Measurements from ENCODE around the gene PLET1.
A peak's percentile ranks its signal among the peaks of the same experiment; 100 is the strongest.

PLET1 gene

DNA sequence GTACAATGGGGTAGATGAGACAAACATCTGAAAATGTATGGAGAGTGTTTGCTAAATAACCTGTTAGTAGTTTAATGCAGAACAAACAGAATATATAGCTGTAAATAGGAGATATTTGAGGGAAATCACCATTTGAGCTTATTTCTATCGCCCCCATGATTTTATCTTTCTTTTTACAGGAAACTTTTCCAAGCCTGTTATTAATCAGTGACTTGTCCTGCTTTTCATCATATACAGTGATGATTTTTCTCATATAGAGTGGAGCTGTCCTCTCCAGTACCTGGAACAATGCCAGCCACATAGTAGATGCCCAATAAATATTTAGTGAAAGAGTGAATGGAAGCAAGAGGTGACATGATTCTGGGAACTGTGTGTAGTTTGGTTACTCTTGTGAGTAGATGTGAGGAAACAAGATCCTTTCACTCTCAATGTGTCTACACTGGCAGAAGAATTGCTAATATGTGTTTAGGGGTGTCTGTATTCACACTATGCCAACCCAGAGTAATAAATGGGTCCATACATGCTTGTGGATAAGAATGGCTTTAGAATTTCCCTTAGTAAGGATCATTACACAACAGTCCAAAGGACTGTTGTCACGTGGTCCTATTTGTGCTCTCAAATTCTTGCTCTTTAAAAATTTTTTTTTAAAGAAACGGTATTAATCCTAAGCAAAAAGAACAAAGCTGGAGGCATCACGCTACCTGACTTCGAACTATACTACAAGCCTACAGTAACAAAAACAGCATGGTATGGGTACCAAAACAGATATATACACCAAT lies 36.7 kb downstream of the PLET1 start:
- ATAC-seq (replicated peaks), result no peak
- peaks cover 15 to 24% of the 10 kb centered on the region in 2 donors for H3K4me1 Mint-ChIP-seq

DNA sequence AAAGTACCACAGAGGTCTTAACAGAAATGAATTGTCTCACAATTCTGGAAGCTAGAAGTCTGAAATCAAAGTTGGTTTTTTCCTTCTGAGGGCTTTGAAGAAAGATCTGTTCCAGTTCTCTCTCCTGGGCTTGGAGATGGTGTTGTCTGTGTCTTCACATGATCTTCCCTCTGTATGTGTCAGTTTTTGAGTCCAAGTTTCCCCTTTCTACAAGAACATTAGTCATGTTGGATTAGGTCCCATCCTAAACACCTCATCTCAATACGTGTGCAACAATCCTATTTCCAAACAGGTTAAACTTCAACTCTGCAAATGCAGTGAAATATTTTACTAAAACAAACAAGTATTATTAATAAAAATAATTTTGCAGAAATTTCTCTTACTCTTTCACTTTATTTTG lies 37.5 kb downstream of the PLET1 start:
- Mint-ChIP-seq H3K4me3 (no peak overlapping the region), H3K36me3 (peaks cover under 1 to 2% of the 10 kb centered on the region in 2 donors), H3K4me1 (peaks cover 14 to 18% of the 10 kb centered on the region in 2 donors), H3K27ac (peak overlapping the region; percentile 22), H3K27me3 (no peaks in the 10 kb centered on the region), H3K9me3 (no peaks in the 10 kb centered on the region)
- ATAC-seq (replicated peaks) (no peak), DNase-seq (no peak)

More for the DNA sequence above, 36.7 kb downstream of the PLET1 start:
- peaks cover 6 to 10% of the 10 kb centered on the region in 2 donors for H3K36me3 Mint-ChIP-seq
- H3K27me3 Mint-ChIP-seq, result no peaks in the 10 kb centered on the region
- H3K9me3 Mint-ChIP-seq, result no peaks in the 10 kb centered on the region
- H3K27ac Mint-ChIP-seq, result no peak overlapping the region
- no peak for DNase-seq
- no peak overlapping the region for H3K4me3 Mint-ChIP-seq

DNA sequence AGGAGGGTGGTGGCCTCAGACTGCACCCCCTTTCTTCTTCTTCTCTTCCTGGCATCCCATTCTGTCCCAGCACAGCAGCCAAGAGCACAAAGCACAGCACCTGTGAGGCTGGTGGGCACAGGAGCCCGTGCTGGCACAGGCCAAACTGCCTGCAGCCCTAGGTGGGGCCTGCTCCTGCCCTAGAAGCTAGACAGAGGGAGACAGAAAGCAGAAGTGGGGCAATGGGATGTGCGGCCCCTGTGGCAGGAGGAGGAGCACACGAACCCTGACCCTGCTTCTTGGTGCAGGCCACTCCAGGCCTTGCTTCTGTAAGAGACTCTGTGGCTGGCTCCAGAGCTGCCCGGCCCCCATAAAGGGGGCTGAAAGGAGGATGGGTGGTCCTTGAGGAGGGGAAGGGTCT lies 38.4 kb downstream of the PLET1 start:
- ATAC-seq (replicated peaks) (no peak), DNase-seq (no peak)
- Mint-ChIP-seq H3K4me1 (peaks cover 10% of the 10 kb centered on the region in 2 donors), H3K4me3 (no peak overlapping the region), H3K9me3 (no peaks in the 10 kb centered on the region), H3K27me3 (no peaks in the 10 kb centered on the region), H3K36me3 (no peaks in the 10 kb centered on the region), H3K27ac (no peak overlapping the region)

GRCh38 chr11:112221274-112221835 lies 39.3 kb downstream of the PLET1 start:
- no peak for ATAC-seq (replicated peaks)
- H3K27me3 Mint-ChIP-seq, result no peaks in the 10 kb centered on the region
- no peak for DNase-seq
- H3K27ac Mint-ChIP-seq, result no peak overlapping the region
- H3K4me1 Mint-ChIP-seq, result peaks cover 5 to 6% of the 10 kb centered on the region in 2 donors
- H3K4me3 Mint-ChIP-seq, result no peak overlapping the region
- no peaks in the 10 kb centered on the region for H3K9me3 Mint-ChIP-seq
- H3K36me3 Mint-ChIP-seq, result no peaks in the 10 kb centered on the region

DNA sequence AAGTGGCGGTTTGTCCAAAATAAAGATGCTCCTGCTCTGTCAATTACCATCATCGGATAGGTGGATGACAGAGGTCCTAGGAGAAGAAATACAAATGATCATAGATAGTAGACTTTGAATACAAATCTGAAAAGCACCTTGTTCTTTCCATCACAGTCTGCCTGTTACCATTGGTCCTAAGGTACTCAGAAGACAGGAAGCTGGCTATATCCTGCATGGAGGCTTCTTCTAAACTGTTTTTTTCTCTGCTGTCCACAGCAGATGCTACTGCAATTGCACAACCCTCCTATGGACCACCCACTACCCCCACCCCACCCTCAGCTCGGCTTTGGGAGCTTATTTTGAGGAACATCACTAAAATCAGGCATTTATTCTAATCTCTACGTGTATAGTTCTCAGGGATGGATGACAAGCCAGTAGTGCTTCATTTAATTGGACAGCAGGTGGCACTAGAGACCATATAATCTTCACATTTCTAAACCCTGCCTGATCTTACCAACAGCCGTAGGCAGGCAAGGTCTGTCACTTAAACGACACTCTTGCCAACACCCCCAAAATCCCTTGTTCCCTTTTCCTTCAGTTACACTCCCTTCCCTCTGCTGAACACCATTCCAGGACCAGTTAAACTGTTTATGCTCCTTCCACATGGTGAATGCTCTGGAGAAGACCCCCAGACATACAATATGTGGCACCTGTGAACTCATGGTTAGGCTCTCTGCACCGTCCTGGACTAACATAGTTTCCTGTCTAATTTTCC lies 41.0 kb downstream of the PLET1 start:
- H3K4me1 Mint-ChIP-seq, result peaks cover 5 to 6% of the 10 kb centered on the region in 2 donors
- no peak overlapping the region for H3K27ac Mint-ChIP-seq
- H3K4me3 Mint-ChIP-seq, result no peak overlapping the region
- DNase-seq, result peak; percentile 32
- no peaks in the 10 kb centered on the region for H3K27me3 Mint-ChIP-seq
- ATAC-seq (replicated peaks), result peak; percentile 98 to 100
- H3K9me3 Mint-ChIP-seq, result no peaks in the 10 kb centered on the region
- H3K36me3 Mint-ChIP-seq, result no peaks in the 10 kb centered on the region

DNA sequence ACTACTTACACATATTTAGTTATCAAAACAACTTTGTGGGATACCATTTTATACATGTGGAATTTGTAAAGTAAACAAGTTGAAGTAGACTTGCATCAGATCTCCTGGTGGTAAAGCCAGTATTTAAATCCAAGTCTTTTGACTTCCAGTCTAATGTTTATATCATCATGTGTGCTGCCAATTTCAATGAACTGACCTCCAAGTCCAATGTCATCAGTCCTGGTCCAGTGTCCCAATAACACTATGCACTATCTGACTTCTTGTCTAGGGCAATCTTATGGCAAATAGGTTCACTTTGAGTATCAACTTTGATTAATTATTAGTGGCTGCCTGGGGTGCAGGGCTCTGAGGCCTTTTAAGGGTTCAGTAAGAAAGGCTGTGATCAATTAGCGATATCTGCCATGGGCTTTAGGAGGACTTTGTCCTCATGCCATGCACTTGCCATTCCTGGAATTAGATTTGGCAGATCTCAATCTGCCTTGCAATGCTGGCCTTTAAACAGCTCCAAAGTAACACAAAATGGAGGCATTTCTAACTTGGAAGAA lies 44.0 kb downstream of the PLET1 start:
- Mint-ChIP-seq H3K36me3 (peaks cover 0 to 1% of the 10 kb centered on the region in 2 donors), H3K4me1 (peaks cover 5 to 6% of the 10 kb centered on the region in 2 donors), H3K27ac (no peak overlapping the region), H3K9me3 (no peaks in the 10 kb centered on the region), H3K27me3 (no peaks in the 10 kb centered on the region), H3K4me3 (no peak overlapping the region)
- DNase-seq, result no peak
- no peak for ATAC-seq (replicated peaks)

GRCh38 chr11:112215621-112216020 lies 45.0 kb downstream of the PLET1 start:
- ATAC-seq (replicated peaks), result no peak

GRCh38 chr11:112213753-112214152 lies 46.9 kb downstream of the PLET1 start:
- ATAC-seq (replicated peaks), result no peak
- Mint-ChIP-seq H3K4me1 (no peaks in the 10 kb centered on the region), H3K36me3 (peaks cover 0 to 1% of the 10 kb centered on the region in 2 donors), H3K9me3 (no peaks in the 10 kb centered on the region), H3K27me3 (no peaks in the 10 kb centered on the region), H3K27ac (no peak overlapping the region), H3K4me3 (no peak overlapping the region)
- DNase-seq, result no peak

More at GRCh38 chr11:112215621-112216020, 45.0 kb downstream of the PLET1 start:
- Mint-ChIP-seq H3K27ac (no peak overlapping the region), H3K36me3 (peaks cover 0 to 1% of the 10 kb centered on the region in 2 donors), H3K9me3 (no peaks in the 10 kb centered on the region), H3K4me3 (no peak overlapping the region), H3K27me3 (no peaks in the 10 kb centered on the region), H3K4me1 (peaks cover 5 to 6% of the 10 kb centered on the region in 2 donors)
- DNase-seq, result no peak

DNA sequence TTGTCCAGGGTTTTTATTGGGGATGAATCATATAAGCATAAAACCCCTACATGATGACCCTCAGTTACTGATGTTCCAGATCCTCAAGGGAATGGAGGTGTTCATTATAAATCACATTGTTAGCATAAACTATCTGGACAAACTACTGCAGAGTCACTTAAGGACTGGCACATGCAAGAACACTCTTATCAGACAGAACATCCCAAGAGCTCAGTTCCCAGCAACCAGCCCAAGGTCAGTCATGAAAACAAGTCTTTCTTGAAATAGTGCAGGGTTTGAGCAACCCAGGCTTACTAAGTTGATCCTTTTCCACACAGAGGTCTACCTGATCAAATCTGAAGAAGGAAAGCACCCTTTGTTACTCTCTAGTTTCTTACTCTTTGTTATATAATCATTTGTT lies 48.0 kb downstream of the PLET1 start:
- no peaks in the 10 kb centered on the region for H3K27me3 Mint-ChIP-seq
- H3K4me3 Mint-ChIP-seq, result no peak overlapping the region
- no peaks in the 10 kb centered on the region for H3K4me1 Mint-ChIP-seq
- peaks cover 0 to 1% of the 10 kb centered on the region in 2 donors for H3K36me3 Mint-ChIP-seq
- H3K27ac Mint-ChIP-seq, result no peak overlapping the region
- DNase-seq, result no peak
- no peaks in the 10 kb centered on the region for H3K9me3 Mint-ChIP-seq
- no peak for ATAC-seq (replicated peaks)

DNA sequence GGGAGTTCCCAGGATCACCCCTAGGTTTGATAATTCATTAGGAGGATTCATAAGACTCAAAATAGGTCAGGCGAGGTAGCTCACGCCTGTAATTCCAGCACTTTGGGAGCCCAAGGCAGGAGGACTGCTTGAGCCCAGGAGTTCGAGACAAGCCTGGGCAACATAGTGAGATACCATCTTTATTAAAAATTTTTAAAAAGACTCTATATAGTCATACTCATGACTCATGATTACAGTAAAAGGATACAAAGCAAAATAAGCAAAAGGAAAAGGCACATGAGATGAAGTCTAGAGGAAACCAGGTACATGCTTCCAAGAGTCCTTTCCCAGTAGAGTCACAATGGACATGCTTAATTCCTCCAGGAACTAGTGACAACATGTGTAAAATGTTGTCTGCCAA lies 48.4 kb downstream of the PLET1 start:
- DNase-seq, result no peak
- Mint-ChIP-seq H3K27ac (no peak overlapping the region), H3K9me3 (no peaks in the 10 kb centered on the region), H3K4me1 (no peaks in the 10 kb centered on the region), H3K27me3 (no peaks in the 10 kb centered on the region), H3K4me3 (no peak overlapping the region), H3K36me3 (peaks cover 0 to 1% of the 10 kb centered on the region in 2 donors)
- no peak for ATAC-seq (replicated peaks)

DNA sequence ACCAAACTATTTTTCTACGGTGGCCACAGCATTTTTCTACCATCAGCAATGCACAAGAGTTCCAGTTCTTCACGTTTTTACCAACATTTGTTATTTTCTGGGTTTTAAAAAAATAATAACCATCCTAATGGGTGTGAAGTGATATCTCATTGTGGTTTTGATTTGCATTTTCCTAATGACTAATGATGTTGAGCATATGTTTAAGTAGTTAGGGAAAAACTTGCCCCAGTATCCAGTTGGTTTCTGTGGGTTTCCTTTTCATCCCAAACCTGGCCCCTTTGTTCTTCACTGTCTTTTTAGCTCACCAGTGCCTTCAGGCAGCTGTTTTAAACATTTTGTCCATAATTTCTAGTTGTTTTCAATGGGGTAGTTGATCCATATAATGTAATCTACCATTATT lies 49.1 kb downstream of the PLET1 start:
- Mint-ChIP-seq H3K4me3 (no peak overlapping the region), H3K4me1 (no peaks in the 10 kb centered on the region), H3K36me3 (peaks cover 0 to 1% of the 10 kb centered on the region in 2 donors), H3K9me3 (no peaks in the 10 kb centered on the region), H3K27me3 (no peaks in the 10 kb centered on the region), H3K27ac (no peak overlapping the region)
- ATAC-seq (replicated peaks) (no peak), DNase-seq (no peak)

GRCh38 chr11:112210890-112211289 lies 49.8 kb downstream of the PLET1 start:
- Mint-ChIP-seq H3K9me3 (no peaks in the 10 kb centered on the region), H3K4me1 (no peaks in the 10 kb centered on the region), H3K27me3 (no peaks in the 10 kb centered on the region), H3K4me3 (no peak overlapping the region), H3K36me3 (peaks cover 0 to 1% of the 10 kb centered on the region in 2 donors), H3K27ac (no peak overlapping the region)
- DNase-seq (no peak), ATAC-seq (replicated peaks) (no peak)

GRCh38 chr11:112206071-112206470 lies 54.6 kb downstream of the PLET1 start:
- no peak overlapping the region for H3K4me3 Mint-ChIP-seq
- DNase-seq, result no peak
- no peaks in the 10 kb centered on the region for H3K4me1 Mint-ChIP-seq
- no peak for ATAC-seq (replicated peaks)
- H3K27ac Mint-ChIP-seq, result no peak overlapping the region
- no peaks in the 10 kb centered on the region for H3K9me3 Mint-ChIP-seq
- no peaks in the 10 kb centered on the region for H3K36me3 Mint-ChIP-seq
- no peaks in the 10 kb centered on the region for H3K27me3 Mint-ChIP-seq

GRCh38 chr11:112200252-112200651 lies 60.4 kb downstream of the PLET1 start:
- Mint-ChIP-seq H3K9me3 (no peaks in the 10 kb centered on the region), H3K4me3 (no peak overlapping the region), H3K4me1 (no peaks in the 10 kb centered on the region), H3K27ac (no peak overlapping the region), H3K27me3 (no peaks in the 10 kb centered on the region), H3K36me3 (no peaks in the 10 kb centered on the region)
- ATAC-seq (replicated peaks), result no peak
- no peak for DNase-seq
